GM12878 (cell line): ENCODE measurements around the gene TOR1B. TPM values are rescaled to one million over a fixed set of nuclear protein-coding genes. Genes with fewer than 3 reads are reported as not detected.

Experiments used
- ATAC-seq: fragments of 200-7000 bp; cut with Tn5 transposase; 3 replicates; pipeline ENCODE4 v1.9.1; 2020; ENCODE audit warnings: mild to moderate bottlenecking, moderate library complexity
- BruUV-seq: library from RNA; stranded (reverse); fragments of 400-500 nt; replicated peaks from 2 replicates; lab custom pipeline; 2021; lab: Mats Ljungman, UMichigan
- CTCF ChIA-PET: fragments of 300-600 bp; sonication (Branson Sonifier 250); formaldehyde crosslinking; extraction: SDS; loops from one replicate; lab custom pipeline; 2021; ENCODE audit warnings: inconsistent platforms; lab: Yijun Ruan, JAX
- POLR2A ChIA-PET: fragments of 350-600 bp; formaldehyde crosslinking; extraction: SDS; loops from one replicate; lab custom pipeline; 2021; ENCODE audit warnings: inconsistent platforms; lab: Charles Lee
- RAD21 ChIA-PET: fragments of 300-600 bp; sonication (Branson Sonifier 250); formaldehyde crosslinking; loops from one replicate; lab custom pipeline; 2023; ENCODE audit warnings: antibody characterized with exemption; ENCODE audit not compliant: unreplicated experiment; lab: Charles Lee
- SMC1A ChIA-PET: fragments of 300-600 bp; sonication (Branson Sonifier 250); formaldehyde crosslinking; loops from one replicate; lab custom pipeline; 2023; ENCODE audit not compliant: unreplicated experiment, uncharacterized antibody; lab: Charles Lee
- DNase-seq: peaks from one replicate; pipeline ENCODE4 v3.0.0-alpha.2; 2011; ENCODE audit warnings: low read depth, low spot score
- FAIRE-seq: peaks from 3 replicates; lab custom pipeline; 2011; peaks lifted over from hg19 to GRCh38; lab: Jason Lieb, UNC
- H2AFZ ChIP-seq: 2 replicates; pipeline ENCODE4 v1.6.0; 2011; ENCODE audit warnings: low read depth, low read length, control low read depth; ENCODE audit not compliant: control insufficient read depth
- H3K27ac ChIP-seq: 2 replicates; pipeline ENCODE4 v1.5.1; 2011; ENCODE audit warnings: control low read depth; ENCODE audit not compliant: control insufficient read depth, insufficient read depth
- H3K27me3 ChIP-seq, 2 experiments: replicated peaks in 1 of 2; 2 replicates each; pipeline versions ENCODE4 v1.6.0 to v1.6.1; 2011; ENCODE audit warnings: low read length in 1 of 2; ENCODE audit not compliant: control insufficient read depth in 2 of 2, insufficient read depth in 2 of 2
- H3K36me3 ChIP-seq, 2 experiments: 2 replicates each; pipeline ENCODE4 v1.5.1; 2011; ENCODE audit warnings: low read length in 1 of 2; ENCODE audit not compliant: control insufficient read depth in 2 of 2, insufficient read depth in 2 of 2
- H3K4me1 ChIP-seq: 2 replicates; pipeline ENCODE4 v1.6.1; 2011; ENCODE audit warnings: mild to moderate bottlenecking, low read length, moderate library complexity, mixed read lengths; ENCODE audit not compliant: control insufficient read depth, insufficient read depth
- H3K4me2 ChIP-seq: 2 replicates; pipeline ENCODE4 v1.6.0; 2011; ENCODE audit warnings: control low read depth; ENCODE audit not compliant: control insufficient read depth, insufficient read depth
- H3K4me3 ChIP-seq: fragments of 200-600 bp; sonication (generic); 2 replicates; pipeline ENCODE4 v1.5.1; 2016
- H3K79me2 ChIP-seq: 2 replicates; pipeline ENCODE4 v1.6.0; 2011; ENCODE audit warnings: low read length; ENCODE audit not compliant: control insufficient read depth, insufficient read depth
- H3K9ac ChIP-seq: 2 replicates; pipeline ENCODE4 v1.8.0; 2011; ENCODE audit warnings: low read length, control low read depth, mixed read lengths; ENCODE audit not compliant: control insufficient read depth, insufficient read depth
- H3K9me3 ChIP-seq: replicated peaks from 3 replicates; pipeline ENCODE4 v1.5.1; 2011; ENCODE audit warnings: mild to moderate bottlenecking, low read length; ENCODE audit not compliant: control insufficient read depth, insufficient read depth
- H4K20me1 ChIP-seq: 2 replicates; pipeline ENCODE4 v1.6.0; 2011; ENCODE audit not compliant: control insufficient read depth, insufficient read depth
- CBX3 ChIP-seq: fragments of 200-600 bp; sonication (generic); IDR thresholded peaks from 2 replicates; pipeline ENCODE4 v1.6.1; 2016; ENCODE audit warnings: low read depth, borderline replicate concordance
- CEBPB ChIP-seq, 2 experiments: fragments of 150-350 bp in 1 of 2; IDR thresholded peaks; 2 replicates each; pipeline ENCODE4 v1.6.1; 2012 to 2014; ENCODE audit warnings: low read depth in 2 of 2, low read length in 2 of 2, borderline replicate concordance in 1 of 2, inconsistent platforms in 1 of 2
- DPF2 ChIP-seq: fragments of 450-650 bp; IDR thresholded peaks from 2 replicates; pipeline ENCODE4 v1.6.1; 2017; ENCODE audit warnings: mild to moderate bottlenecking
- E4F1 ChIP-seq: fragments of 450-650 bp; IDR thresholded peaks from 2 replicates; pipeline ENCODE4 v1.6.1; 2018; ENCODE audit warnings: borderline replicate concordance, mild to moderate bottlenecking; ENCODE audit not compliant: partially characterized antibody
- HDGF ChIP-seq: fragments of 450-650 bp; IDR thresholded peaks from 2 replicates; pipeline ENCODE4 v1.6.1; 2016; ENCODE audit warnings: antibody characterized with exemption
- LARP7 ChIP-seq: fragments of 450-650 bp; IDR thresholded peaks from 2 replicates; pipeline ENCODE4 v1.6.1; 2017; ENCODE audit warnings: mild to moderate bottlenecking
- MEF2A ChIP-seq: IDR thresholded peaks from 2 replicates; pipeline ENCODE4 v1.6.1; 2011; ENCODE audit warnings: low read depth, mild to moderate bottlenecking, low read length, moderate library complexity; ENCODE audit not compliant: insufficient read depth
- NFXL1 ChIP-seq: fragments of 450-650 bp; IDR thresholded peaks from 2 replicates; pipeline ENCODE4 v1.6.1; 2017; ENCODE audit warnings: antibody characterized with exemption, mild to moderate bottlenecking, borderline replicate concordance
- NKRF ChIP-seq: fragments of 450-650 bp; conservative IDR thresholded peaks from 2 replicates; pipeline ENCODE4 v1.6.1; 2017; ENCODE audit warnings: mild to moderate bottlenecking, moderate library complexity
- PML ChIP-seq: IDR thresholded peaks from 2 replicates; pipeline ENCODE4 v1.6.1; 2012; ENCODE audit warnings: low read length, inconsistent platforms
- RFX5 ChIP-seq: IDR thresholded peaks from 2 replicates; pipeline ENCODE4 v1.6.1; 2011; ENCODE audit warnings: low read depth, low read length, improper control_type of control experiment
- SREBF1 ChIP-seq: IDR thresholded peaks from 2 replicates; pipeline ENCODE4 v1.6.1; 2012; ENCODE audit warnings: mild to moderate bottlenecking, low read length
- USF1 ChIP-seq: IDR thresholded peaks from 2 replicates; pipeline ENCODE4 v1.6.1; 2011; ENCODE audit warnings: borderline replicate concordance, low read depth, mild to moderate bottlenecking, moderate library complexity, mixed read lengths, low read length; ENCODE audit not compliant: insufficient read depth; ENCODE audit errors: extremely low read length
- WRNIP1 ChIP-seq: IDR thresholded peaks from 2 replicates; pipeline ENCODE4 v1.6.1; 2011; ENCODE audit warnings: low read depth, low read length, improper control_type of control experiment, borderline replicate concordance
- YY1 ChIP-seq: IDR thresholded peaks from 2 replicates; pipeline ENCODE4 v1.6.1; 2011; ENCODE audit warnings: low read depth, mild to moderate bottlenecking, low read length
- ZNF24 ChIP-seq: fragments of 450-650 bp; IDR thresholded peaks from 2 replicates; pipeline ENCODE4 v1.6.1; 2017; ENCODE audit warnings: antibody characterized with exemption, mild to moderate bottlenecking
- WGBS: methylation state at CpG from one replicate; pipeline ENCODE4 v1.1.6; 2016; ENCODE audit warnings: low lambda C conversion rate; ENCODE audit not compliant: insufficient replicate concordance, insufficient coverage; ENCODE audit errors: missing lambda C conversion rate; 5-methylcytosine and 5-hydroxymethylcytosine counted together
- in situ Hi-C: fragments of 300-500 bp; cut with MboI; formaldehyde crosslinking; loops from 9 replicates; pipeline ENCODE4 v1.14.3; 2018; ENCODE audit warnings: mixed read lengths
- intact Hi-C: fragments of 100-400 bp; cut with micrococcal nuclease; formaldehyde crosslinking; loops from one replicate; pipeline ENCODE4 v1.14.2; 2022; ENCODE audit not compliant: unreplicated experiment
- polyA plus RNA-seq, 11 experiments: library from polyadenylated mRNA; depleted of rRNA in 4 of 11; unstranded in 6 of 11; stranded (reverse) in 5 of 11; fragments of >200 nt; fragmentation: Nextera tagmentation in 4 of 11; fragmentation: Illumina TruSeq in 1 of 11; extraction: Ambion mirVana in 4 of 11; extraction: Trizol in 1 of 11; gene quantifications; 1 replicate in 1 of 11; 2 replicates in 10 of 11; pipeline versions ENCODE4 v1.2.1 to v1.2.3, GENCODE V29; 2011 to 2016; ENCODE audit warnings: inconsistent platforms in 2 of 11, missing spikeins in 2 of 11, low read depth in 1 of 11
- total RNA-seq, 4 experiments: library from RNA; depleted of rRNA in 3 of 4; stranded (reverse); fragments of >200 nt in 3 of 4; fragmentation: Illumina TruSeq in 1 of 4; extraction: Trizol in 1 of 4; gene quantifications; 2 replicates each; pipeline versions ENCODE4 v1.2.1 to v1.2.3, GENCODE V29; 2013 to 2021
- TF ChIP-seq, protein P1 (sequence below): IDR thresholded peaks from 2 replicates; pipeline ENCODE4 v1.6.1; 2011; ENCODE audit warnings: mild to moderate bottlenecking, low read depth, low read length, moderate library complexity; ENCODE audit not compliant: insufficient replicate concordance

The TOR1B gene
- total and polyA plus RNA-seq, 10 of the 15 experiments (the other 5 are each of a cell fraction or from before 2014, with no cell fraction given), result 1.8 to 17.5 (median 9.9) TPM

DNA sequence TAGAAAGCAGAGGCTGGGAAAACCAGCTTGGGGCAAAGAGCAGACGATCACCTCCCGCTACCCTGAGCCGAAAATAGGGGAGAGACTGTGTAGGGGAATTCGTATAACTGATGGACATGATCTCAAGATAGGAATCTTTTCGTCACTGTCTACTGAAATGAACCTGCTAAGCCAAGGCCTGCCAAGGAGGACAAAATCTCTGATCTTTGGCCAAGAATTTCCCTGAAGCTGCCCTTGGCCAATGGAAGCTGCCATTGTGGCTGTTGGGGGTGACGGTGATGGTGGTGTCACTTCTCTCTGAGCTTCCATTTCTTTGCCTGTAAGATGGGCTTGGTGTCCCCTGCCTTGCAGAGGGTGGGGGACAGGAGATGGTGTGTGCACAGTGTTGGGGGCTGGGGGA is 46.8 kb upstream of the TOR1B start:
- Histone ChIP-seq H3K79me2 (no peaks in the 10 kb centered on the region), H4K20me1 (no peaks in the 10 kb centered on the region), H3K36me3 (no peaks in the 10 kb centered on the region), H2AFZ (no peak overlapping the region), H3K9ac (no peak overlapping the region), H3K4me1 (peaks cover 5% of the 10 kb centered on the region; the same call in 1 of the 2 replicates), H3K9me3 (no peaks in the 10 kb centered on the region), H3K27ac (no peak overlapping the region), H3K27me3 (no peaks in the 10 kb centered on the region; a peak in 2 of 4 replicates), H3K4me3 (no peak overlapping the region), H3K4me2 (no peak overlapping the region)
- 74% methylated on average over 6 of the region's 6 CpGs for WGBS
- POLR2A ChIA-PET, result no interaction called here
- RAD21 ChIA-PET, result interaction anchor here (1.0 kb wide), 1 partner anchor 18 kb away, joined by 3 read pairs; no protein-coding TSS in a partner anchor
- no TSS peak for BruUV-seq
- intact Hi-C loops, result no loop called here
- in situ Hi-C loops, result no loop called here
- no peak for FAIRE-seq
- SMC1A ChIA-PET, result no interaction called here
- ATAC-seq, result no peak
- no peak for DNase-seq
- CTCF ChIA-PET, result interaction anchor here (0.9 to 2.2 kb wide), 4 partner anchors 17 to 31 kb away, joined by 3 to 8 read pairs (median 5); no protein-coding TSS in a partner anchor
- TF ChIP-seq MEF2A (no peak), WRNIP1 (no peak), CBX3 (no peak), PML (no peak), CEBPB (IDR thresholded peaks at IDR 0.05; ENCODE audit: borderline replicate concordance in 1 of 2, low read depth in 2 of 2, low read length in 2 of 2) (no peak), NFXL1 (no peak), LARP7 (no peak), E4F1 (no peak), ZNF24 (no peak), NKRF (no peak), HDGF (no peak), DPF2 (no peak), RFX5 (no peak), YY1 (no peak), SREBF1 (no peak), USF1 (no peak)
- TF ChIP-seq, protein P1, sequence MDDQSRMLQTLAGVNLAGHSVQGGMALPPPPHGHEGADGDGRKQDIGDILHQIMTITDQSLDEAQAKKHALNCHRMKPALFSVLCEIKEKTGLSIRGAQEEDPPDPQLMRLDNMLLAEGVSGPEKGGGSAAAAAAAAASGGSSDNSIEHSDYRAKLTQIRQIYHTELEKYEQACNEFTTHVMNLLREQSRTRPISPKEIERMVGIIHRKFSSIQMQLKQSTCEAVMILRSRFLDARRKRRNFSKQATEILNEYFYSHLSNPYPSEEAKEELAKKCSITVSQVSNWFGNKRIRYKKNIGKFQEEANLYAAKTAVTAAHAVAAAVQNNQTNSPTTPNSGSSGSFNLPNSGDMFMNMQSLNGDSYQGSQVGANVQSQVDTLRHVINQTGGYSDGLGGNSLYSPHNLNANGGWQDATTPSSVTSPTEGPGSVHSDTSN, result no peak
